HTR-8/SVneo (cell line): ENCODE results near the gene KRT85.
"Not testable (repeated sequence)": the region's sequence is repeated elsewhere in the genome, so short reads cannot be mapped to it uniquely, and the experiment has no call there.

Source experiments
- DNase-seq: peaks from one replicate; pipeline ENCODE4 v3.0.0; 2011; ENCODE audit warnings: low spot score, mixed read lengths; ENCODE audit not compliant: insufficient read length
- FAIRE-seq: peaks from 2 replicates; lab custom pipeline; 2011; peaks lifted over from hg19 to GRCh38; lab: Jason Lieb, UNC

KRT85 gene

DNA sequence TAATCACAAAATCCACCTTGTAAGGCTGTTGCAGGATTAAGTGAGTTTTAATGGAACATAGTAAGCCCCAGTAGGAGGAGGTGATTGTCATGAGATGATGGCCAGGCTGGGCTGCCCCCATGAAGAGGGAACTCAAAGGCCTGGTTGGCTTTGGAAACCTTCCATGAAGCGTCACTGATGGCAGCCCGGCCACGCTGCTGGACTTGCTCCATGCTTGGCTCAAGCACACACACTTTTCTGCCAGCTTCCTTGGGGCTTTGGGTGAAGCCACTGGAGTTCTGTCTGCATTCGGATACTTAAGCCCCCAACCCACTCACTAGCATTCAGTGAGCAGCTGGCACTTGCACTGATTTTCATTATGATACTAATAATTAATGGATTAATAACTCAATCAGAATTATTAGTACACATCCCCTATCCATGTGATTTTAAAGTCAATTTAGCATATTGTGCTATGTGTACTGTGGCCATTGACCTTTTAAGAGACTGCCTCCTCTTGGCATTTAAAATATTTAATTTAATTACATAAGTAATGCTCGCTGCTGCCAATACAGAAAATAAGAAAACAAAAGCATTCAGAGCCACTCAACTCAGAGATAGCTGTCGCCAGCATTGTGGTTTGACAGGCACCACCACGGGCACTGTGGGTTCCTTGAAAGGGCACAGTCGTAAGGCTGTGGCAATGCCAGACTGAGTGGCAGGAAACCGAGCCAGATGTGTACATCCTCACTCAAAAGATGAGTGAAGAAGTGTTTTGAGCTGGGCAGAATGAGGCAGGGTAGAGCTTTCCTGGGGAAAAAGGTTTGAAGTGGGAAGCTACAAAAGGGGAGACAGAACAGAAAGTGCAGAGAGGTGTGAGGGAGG lies 15.9 kb downstream of the KRT85 start:
- no peak for DNase-seq
- no peak for FAIRE-seq

DNA sequence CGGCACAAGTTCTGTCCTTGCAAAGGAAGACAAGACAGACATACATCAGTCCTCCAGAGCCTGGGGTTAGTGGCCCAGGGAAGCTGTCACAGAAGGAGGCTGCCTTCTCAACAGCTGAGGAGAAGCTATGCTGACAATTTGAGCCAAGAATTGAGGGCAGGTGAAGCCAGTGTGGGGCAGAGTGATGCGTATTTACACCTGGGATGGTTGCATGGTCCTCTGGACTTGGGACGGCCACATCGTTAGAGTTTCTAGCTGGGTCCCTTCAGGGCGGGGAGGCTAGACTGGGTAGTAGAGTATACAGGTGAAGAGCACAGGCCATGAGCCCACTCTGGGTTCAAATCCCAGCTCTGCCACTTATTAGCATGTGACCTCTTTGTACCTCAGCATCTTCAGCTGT lies 16.5 kb downstream of the KRT85 start:
- no peak for FAIRE-seq
- no peak for DNase-seq

DNA sequence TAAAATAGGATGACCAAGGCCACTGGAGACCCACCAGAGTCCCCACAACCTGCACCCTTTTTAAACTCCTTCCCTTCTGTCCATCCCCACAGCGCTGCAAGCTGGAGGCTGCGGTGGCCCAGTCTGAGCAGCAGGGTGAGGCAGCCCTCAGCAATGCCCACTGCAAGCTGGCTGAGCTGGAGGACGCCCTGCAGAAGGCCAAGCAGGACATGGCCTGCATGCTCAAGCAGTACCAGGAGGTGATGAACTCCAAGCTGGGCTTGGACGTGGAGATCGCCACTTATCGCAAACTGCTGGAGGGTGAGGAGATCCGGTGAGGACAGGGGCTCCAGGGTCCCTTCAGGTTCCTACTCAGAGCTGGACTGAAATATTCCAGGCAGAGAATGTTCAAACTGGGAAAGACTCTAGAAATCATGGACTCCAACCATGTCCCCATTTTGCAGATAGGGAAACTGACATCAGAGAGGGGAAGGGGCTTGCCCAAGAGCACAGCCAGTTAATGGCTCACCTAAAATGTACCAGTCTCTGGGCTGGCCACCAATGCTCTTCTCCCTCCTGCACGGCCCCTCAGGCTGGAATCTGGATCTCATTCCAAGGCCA lies 17.2 kb downstream of the KRT85 start:
- no peak for FAIRE-seq
- DNase-seq: no peak

DNA sequence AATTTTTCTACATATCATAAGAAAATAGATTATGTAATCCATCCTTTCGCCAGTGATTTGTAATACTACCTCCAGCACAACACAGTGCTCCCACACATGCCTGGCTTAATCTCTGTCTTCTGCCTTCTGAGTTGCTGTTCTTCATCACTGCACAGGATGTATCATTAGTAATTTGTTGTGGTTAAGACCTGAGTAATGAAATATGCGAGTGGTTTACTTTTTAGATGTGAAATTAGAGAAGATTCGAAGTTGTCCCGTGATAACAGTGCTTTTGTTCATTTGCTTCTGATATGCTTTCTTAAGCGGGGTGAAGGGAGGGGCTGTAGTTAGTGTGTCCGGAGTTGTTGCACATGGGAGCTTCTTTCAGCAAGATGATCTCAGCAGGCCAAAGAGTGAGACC lies 18.1 kb downstream of the KRT85 start:
- FAIRE-seq: no peak
- no peak for DNase-seq

GRCh38 chr12:52347551-52348510 lies 19.4 kb downstream of the KRT85 start:
- FAIRE-seq (no peak), DNase-seq (no peak)

- DNase-seq (no peak), FAIRE-seq (no peak)
Observed at GRCh38 chr12:52347016-52347415, 20.3 kb downstream of the KRT85 start.

- FAIRE-seq: no peak
- DNase-seq: no peak
Observed at GRCh38 chr12:52346593-52346992, 20.7 kb downstream of the KRT85 start.

GRCh38 chr12:52345041-52345440 lies 22.2 kb downstream of the KRT85 start:
- DNase-seq, FAIRE-seq: not testable (repeated sequence)

GRCh38 chr12:52344111-52344510 lies 23.2 kb downstream of the KRT85 start:
- FAIRE-seq (no peak), DNase-seq (no peak)

DNA sequence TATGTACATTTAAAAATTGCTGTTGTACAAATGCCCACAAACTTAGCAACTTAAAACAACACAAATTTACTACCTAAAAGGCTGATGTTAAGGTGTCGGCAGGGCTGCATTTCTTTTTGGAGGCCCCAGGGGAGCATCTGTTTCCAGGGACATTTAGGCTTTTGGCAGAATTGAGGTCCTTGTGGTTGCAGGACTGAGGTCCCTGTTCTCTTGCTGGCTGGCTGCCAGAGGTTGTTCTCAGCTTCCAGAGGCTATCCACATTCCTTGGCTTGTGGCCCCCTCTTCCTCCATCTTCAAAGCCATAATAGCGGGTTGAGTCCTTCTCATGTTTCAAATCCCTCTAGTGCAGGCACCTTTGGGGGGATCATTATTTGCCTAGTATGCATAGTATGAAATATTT lies 23.7 kb downstream of the KRT85 start:
- FAIRE-seq (no peak), DNase-seq (no peak)

DNA sequence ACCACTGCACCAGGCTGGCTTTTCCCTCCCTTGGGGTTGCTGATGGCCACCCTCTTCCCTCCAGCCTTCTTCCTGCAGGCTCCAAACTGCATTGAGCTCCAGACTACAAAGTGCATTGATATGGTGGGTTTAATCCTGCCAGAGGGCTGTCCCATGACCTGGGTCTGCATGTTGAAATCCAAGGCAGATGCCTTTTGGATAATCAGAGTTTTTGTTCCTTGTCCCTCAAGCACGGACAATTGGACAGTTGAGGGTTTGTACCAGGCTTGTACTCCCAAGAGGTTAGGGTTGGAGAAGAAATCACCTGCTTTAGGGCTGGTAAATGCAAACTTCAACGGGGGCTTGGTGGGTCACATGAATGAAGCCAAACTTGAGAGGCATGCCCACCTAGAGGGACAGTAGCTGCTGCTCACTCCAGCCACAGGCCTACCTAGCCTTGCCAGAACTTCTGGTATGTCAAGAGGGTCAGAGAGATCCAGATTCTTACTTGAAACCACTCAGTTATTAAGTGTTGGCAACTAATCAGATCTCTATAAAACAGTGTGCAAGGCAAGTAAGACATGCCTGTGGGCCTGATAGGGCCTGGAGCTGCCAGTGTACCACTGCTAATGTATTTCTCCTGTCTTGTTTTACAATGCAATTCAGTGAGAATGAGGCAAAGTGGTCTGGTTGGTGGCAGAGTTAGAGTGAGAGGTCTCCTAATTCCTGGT lies 24.3 kb downstream of the KRT85 start:
- DNase-seq: no peak
- FAIRE-seq: no peak

DNA sequence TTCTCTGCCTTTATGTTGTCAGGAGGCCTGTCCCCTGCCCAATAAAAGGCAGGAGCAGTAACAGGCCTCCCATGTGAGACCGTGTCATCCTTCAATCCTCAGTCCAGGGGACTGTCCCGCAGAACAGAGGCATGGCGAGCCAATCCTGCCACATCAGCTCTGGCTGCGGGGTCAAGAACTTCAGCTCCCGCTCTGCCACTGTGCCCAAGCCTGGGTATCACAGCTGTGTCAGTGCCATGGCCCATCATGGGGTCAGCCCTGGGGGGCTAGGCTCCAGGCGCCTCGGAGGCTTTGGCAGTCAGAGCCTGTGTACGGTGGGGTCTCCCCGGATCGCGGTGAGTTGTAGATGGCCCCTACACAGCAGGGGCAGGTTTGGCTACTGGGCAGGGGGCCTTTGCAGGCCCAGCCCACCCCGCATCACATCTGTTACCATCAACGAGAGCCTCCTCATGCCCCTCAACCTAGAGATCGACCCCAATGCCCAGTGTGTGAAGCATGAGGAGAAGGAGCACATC lies 26.2 kb downstream of the KRT85 start:
- DNase-seq (no peak), FAIRE-seq (no peak)

- FAIRE-seq: no peak
Observed at GRCh38 chr12:52338241-52338960, 28.9 kb downstream of the KRT85 start.

DNA sequence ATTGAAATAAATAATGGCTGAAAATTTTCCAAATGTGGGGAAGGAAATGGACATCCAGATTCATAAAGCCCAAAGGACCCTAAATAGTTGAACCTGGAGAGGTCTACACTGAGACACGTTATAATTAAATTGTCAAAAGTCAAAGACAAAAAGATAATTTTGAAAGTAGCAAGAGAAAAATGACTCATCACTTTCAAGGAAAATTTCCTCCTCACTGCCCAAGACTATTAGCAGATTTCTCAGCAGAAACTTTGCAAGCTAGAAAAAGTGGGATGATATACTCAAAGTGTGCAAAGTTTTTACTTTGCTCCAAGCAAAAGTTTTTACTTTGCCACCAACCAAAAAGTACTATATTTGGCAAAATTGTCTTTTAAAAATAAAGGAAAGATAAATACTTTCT lies 30.2 kb downstream of the KRT85 start:
- FAIRE-seq (no peak), DNase-seq (no peak)

More at GRCh38 chr12:52338241-52338960, 28.9 kb downstream of the KRT85 start:
- no peak for DNase-seq

GRCh38 chr12:52336641-52337040 lies 30.6 kb downstream of the KRT85 start:
- DNase-seq (no peak), FAIRE-seq (no peak)

GRCh38 chr12:52335598-52336262 lies 31.6 kb downstream of the KRT85 start:
- FAIRE-seq (no peak), DNase-seq (no peak)

GRCh38 chr12:52334185-52334584 lies 33.1 kb downstream of the KRT85 start:
- FAIRE-seq (no peak), DNase-seq (no peak)

DNA sequence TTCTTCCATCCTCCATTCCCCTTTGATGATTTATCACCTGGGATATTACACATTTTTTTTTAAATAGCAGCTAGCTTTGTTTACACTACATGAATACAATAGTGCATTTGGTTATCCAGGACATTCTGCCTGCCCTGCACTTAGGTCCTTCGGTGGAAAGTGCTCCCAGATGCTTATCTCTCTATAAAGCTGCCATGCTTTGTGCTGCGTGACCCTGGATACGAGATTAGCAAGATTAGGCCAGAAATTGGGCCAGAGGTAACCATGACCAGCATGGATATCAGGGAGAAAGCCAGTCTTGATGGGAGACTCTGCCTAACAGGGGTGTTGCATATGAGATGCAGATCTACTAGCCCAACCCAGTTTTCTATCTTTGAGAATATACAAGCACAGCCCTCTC lies 34.0 kb downstream of the KRT85 start:
- FAIRE-seq: no peak

GRCh38 chr12:52332381-52332780 lies 34.9 kb downstream of the KRT85 start:
- DNase-seq (no peak), FAIRE-seq (no peak)

More for the DNA sequence above, 34.0 kb downstream of the KRT85 start:
- no peak for DNase-seq
